HG03378 (cell line): ENCODE measurements around the gene NIN.

Experiments
- ATAC-seq: cut with Tn5 transposase; IDR thresholded peaks from one replicate; pipeline ENCODE4 v1.9.1; 2021; ENCODE audit warnings: mild to moderate bottlenecking, moderate library complexity; ENCODE audit not compliant: unreplicated experiment

The NIN gene

GRCh38 chr14:50795142-50795541 is 35.8 kb downstream of the NIN start:
- ATAC-seq, result no peak

- no peak for ATAC-seq
These were observed 36.8 kb downstream of the NIN start for GRCh38 chr14:50794068-50794645.

GRCh38 chr14:50792634-50793068 is 38.3 kb downstream of the NIN start:
- peak; percentile 28 for ATAC-seq

- ATAC-seq, result no peak
These were observed 38.9 kb downstream of the NIN start for GRCh38 chr14:50792051-50792477.

- peak; percentile 29 for ATAC-seq
These were observed 39.8 kb downstream of the NIN start for GRCh38 chr14:50791201-50791600.

- no peak for ATAC-seq
These were observed 40.4 kb downstream of the NIN start for GRCh38 chr14:50790589-50790988.

- ATAC-seq, result no peak
These were observed 44.1 kb downstream of the NIN start for GRCh38 chr14:50786751-50787464.

- ATAC-seq, result no peak
These were observed 45.4 kb downstream of the NIN start for GRCh38 chr14:50785457-50786063.

GRCh38 chr14:50784683-50785456 is 46.1 kb downstream of the NIN start:
- ATAC-seq, result no peak

- ATAC-seq, result no peak
These were observed 47.4 kb downstream of the NIN start for GRCh38 chr14:50783563-50783962.

- ATAC-seq, result no peak
These were observed 50.6 kb downstream of the NIN start for GRCh38 chr14:50780393-50780792.

GRCh38 chr14:50778721-50779483 is 52.1 kb downstream of the NIN start:
- no peak for ATAC-seq

GRCh38 chr14:50776522-50776921 is 54.4 kb downstream of the NIN start:
- no peak for ATAC-seq

GRCh38 chr14:50775357-50775756 is 55.6 kb downstream of the NIN start:
- ATAC-seq, result no peak

GRCh38 chr14:50774542-50775267 is 56.3 kb downstream of the NIN start:
- no peak for ATAC-seq

GRCh38 chr14:50773632-50774541 is 57.1 kb downstream of the NIN start:
- no peak for ATAC-seq

- ATAC-seq, result no peak
These were observed 58.5 kb downstream of the NIN start for GRCh38 chr14:50772412-50772811.

GRCh38 chr14:50770586-50770985 is 60.4 kb downstream of the NIN start:
- no peak for ATAC-seq

GRCh38 chr14:50769863-50770500 is 61.0 kb downstream of the NIN start:
- no peak for ATAC-seq
